ENCODE results near the gene SYAP1.
A peak's percentile ranks its signal among the peaks of the same experiment; 100 is the strongest.
"Not testable (repeated sequence)": the region's sequence is repeated elsewhere in the genome, so short reads cannot be mapped to it uniquely, and the experiment has no call there.

Gene SYAP1

GRCh38 chrX:16771483-16772398 is 52.3 kb downstream of the SYAP1 start:
- Histone ChIP-seq H3K27ac (no peak overlapping the region), H3K4me3 (no peak overlapping the region)

GRCh38 chrX:16772460-16772859 is 53.0 kb downstream of the SYAP1 start:
- Histone ChIP-seq H3K4me3 (no peak overlapping the region), H3K27ac (no peak overlapping the region)

- no peak overlapping the region for H3K4me3 ChIP-seq
Observed at GRCh38 chrX:16774746-16775145, 55.3 kb downstream of the SYAP1 start.

DNA sequence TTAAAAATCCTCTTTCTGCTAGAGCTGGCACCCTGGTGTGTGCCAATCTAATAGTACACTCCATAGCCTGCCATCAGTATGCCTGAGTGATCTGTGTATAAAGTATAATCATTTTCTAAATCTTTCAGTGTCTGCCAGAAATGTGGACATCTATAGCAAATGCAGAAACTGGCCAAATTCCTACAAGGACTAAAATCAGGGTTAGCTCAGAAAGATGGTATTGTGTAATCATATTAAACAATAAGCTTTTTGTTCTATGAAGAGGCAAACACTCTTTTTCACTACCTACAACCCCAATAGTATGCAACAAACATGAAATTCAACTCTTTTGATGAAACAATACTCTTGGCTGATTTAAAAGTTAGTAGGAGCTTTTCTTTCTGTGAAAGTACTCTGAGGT is 59.1 kb downstream of the SYAP1 start:
- H3K27ac ChIP-seq, result no peak overlapping the region
- no peak overlapping the region for H3K4me3 ChIP-seq

More at GRCh38 chrX:16774746-16775145, 55.3 kb downstream of the SYAP1 start:
- no peak overlapping the region for H3K27ac ChIP-seq

- no peak overlapping the region for H3K4me3 ChIP-seq
- no peak overlapping the region for H3K27ac ChIP-seq
Observed at GRCh38 chrX:16778993-16779392, 59.6 kb downstream of the SYAP1 start.

GRCh38 chrX:16779815-16780214 is 60.4 kb downstream of the SYAP1 start:
- H3K4me3 ChIP-seq, H3K27ac ChIP-seq: not testable (repeated sequence)

GRCh38 chrX:16783452-16783851 is 64.0 kb downstream of the SYAP1 start:
- no peak overlapping the region for H3K4me3 ChIP-seq
- no peak overlapping the region for H3K27ac ChIP-seq

GRCh38 chrX:16784440-16784839 is 65.0 kb downstream of the SYAP1 start:
- H3K27ac ChIP-seq, H3K4me3 ChIP-seq: not testable (repeated sequence)

DNA sequence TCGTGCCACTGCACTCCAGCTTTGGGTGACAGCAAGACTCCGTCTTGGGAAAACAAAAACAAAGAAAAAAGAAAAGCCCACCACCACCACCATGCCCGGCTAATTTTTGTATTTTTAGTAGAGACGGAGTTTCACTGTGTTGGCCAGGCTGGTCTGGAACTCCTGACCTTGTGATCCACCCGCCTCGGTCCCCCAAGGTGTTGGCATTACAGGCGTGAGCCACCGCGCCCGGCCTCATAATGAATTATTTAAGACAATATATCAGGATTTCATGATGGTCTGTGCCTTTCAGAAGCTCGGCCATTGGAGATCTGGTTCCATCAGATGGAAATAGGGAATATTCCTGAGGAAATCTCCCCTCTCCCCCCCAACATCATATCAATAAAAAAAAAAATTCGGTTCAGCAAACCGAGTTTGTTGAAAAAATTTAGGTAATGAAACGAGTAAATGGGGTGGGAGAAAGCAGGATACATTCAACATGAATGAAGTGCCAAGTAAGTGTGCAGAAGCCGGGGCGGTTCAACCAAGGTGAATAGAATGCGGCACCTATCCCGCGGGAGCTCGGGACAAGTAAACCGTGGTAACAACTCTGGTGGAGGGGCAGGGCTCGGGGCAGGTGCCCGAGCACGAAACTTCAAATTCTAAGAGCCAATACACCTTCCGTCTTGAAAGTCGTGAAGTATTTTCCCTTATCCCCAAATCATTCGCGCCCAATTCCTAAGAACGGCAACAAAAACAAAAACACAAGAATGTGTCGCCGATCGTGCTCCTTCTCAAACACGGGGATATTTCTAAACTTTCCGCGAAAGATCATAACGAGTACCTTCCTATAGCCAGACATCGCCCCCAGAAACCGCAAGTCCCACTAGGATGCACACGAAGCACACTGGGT is 66.1 kb downstream of the SYAP1 start:
- Histone ChIP-seq H3K4me3 (peak overlapping the region; percentile 41 to 86 (median 68)), H3K27ac (peak overlapping the region in 4 of 21 experiments; percentile 31 to 90 (median 63))

DNA sequence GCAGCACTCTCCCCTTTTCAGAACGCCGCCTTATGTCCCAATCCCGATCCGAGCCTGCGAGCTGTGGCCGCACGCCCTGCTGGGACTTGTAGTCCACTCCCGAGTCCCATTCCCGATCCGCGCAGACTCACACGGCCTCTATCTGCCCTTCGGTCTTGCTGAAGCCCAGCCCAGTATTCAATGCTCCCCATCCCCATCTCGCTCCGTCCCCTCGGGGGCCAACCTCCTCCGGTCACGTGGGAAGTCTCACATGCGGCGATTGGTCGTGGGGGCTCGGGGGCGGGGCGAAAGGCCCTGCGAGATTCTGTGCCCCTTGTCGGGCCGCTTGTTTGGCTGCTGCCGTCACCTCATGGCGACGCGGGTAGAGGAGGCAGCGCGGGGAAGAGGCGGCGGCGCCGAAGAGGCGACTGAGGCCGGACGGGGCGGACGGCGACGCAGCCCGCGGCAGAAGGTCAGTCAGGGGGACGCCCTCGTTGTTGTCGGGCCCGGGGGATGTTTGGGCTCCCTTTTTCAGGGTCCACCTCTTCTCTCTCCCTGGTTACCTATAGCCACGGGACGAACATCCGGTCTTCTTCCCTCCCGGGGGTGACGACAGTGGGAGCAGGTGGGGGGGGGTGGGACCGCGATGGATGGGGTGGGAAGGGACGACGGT is 66.9 kb downstream of the SYAP1 start, which contains the start of gene TXLNG:
TSS of gene TXLNG (plus strand) at position 328 of the 652 bp plus-strand sequence. CDS start at position 350, 22 bp downstream.
- H3K27ac ChIP-seq, result peak within 1 kb of the TSS; percentile 19 to 93 (median 83)
- H3K4me3 ChIP-seq, result peak within 1 kb of the TSS; percentile 52 to 86 (median 68)

GRCh38 chrX:16786791-16787735 is 67.7 kb downstream of the SYAP1 start:
- H3K27ac ChIP-seq, result peak overlapping the region; percentile 19 to 93 (median 83)

DNA sequence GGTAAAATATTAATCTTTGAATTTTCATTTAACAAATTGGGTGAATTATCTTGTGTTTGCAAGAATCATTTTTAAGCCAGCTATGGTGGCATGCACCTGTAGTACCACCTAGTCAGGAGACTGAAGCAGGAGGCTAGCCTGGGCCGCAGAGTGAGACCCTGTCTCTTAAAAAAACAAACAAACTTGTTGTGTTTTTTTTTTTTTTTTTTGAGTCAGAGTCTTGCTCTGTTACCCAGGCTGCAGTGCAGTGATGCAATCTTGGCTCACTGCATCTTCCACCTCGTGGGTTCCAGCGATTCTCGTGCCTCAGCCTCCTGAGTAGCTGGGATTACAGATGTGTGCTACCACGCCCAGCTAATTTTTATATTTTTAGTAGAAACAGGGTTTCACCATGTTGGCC is 69.1 kb downstream of the SYAP1 start:
- Histone ChIP-seq H3K4me3 (no peak overlapping the region), H3K27ac (no peak overlapping the region)

More at GRCh38 chrX:16786791-16787735, 67.7 kb downstream of the SYAP1 start:
- H3K4me3 ChIP-seq, result peak overlapping the region; percentile 52 to 86 (median 68)

DNA sequence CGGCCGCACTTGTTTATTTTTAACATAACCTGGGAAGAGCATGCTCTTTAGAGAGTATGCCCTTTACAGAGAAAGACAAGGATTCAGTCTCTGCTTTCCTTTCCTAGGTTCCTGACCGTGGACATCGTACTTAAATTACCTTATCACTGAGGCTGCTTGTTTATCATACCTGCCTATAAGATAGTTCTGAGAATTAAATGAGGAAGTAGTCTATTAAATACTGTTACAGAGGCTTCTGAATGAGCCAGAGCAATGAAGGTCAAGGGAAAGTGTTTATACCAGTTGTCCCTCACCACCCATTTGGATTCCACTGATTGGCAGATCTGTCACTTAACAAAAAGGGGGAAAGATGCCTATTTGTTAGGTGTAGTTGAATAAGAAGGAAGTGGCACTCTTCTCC is 76.9 kb downstream of the SYAP1 start:
- no peak overlapping the region for H3K27ac ChIP-seq
- H3K4me3 ChIP-seq, result no peak overlapping the region

- no peak overlapping the region for H3K4me3 ChIP-seq
- no peak overlapping the region for H3K27ac ChIP-seq
Observed at GRCh38 chrX:16797358-16797757, 77.9 kb downstream of the SYAP1 start.

- H3K27ac ChIP-seq, result no peak overlapping the region
- no peak overlapping the region for H3K4me3 ChIP-seq
Observed at GRCh38 chrX:16797841-16798240, 78.4 kb downstream of the SYAP1 start.

GRCh38 chrX:16804923-16805464 is 85.6 kb downstream of the SYAP1 start:
- Histone ChIP-seq H3K27ac (no peak overlapping the region), H3K4me3 (no peak overlapping the region)

GRCh38 chrX:16807548-16807947 is 88.1 kb downstream of the SYAP1 start:
- no peak overlapping the region for H3K4me3 ChIP-seq

DNA sequence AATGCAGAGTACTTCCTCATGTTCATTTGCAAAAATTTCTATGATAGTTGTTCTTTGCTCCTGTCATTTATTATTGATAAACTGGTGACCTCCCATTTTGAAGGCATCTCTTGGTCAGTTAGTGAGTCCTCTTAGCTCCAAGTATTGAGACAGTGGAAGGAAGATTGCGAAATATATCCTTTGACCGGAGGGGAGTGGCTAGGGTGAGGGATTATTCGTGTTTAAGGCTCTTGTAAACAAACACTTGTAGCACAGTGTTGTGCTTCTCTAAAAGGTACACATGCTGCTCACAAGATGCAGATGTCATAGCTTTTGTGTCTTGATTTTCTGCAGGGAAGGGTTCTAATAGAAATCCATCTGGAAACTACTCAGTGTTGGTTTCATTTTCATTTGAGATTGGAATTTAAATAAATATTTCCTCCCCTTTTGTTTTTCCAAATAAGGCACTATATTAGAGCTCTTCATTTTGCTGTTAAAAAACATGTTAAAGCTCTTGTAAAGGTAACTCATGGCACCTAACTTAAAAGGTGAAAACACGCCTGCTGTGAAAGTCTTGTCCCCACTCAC is 88.6 kb downstream of the SYAP1 start:
- no peak overlapping the region for H3K4me3 ChIP-seq

More at GRCh38 chrX:16807548-16807947, 88.1 kb downstream of the SYAP1 start:
- peak overlapping the region in 2 of 21 experiments; percentile 10 to 49 for H3K27ac ChIP-seq

More for the DNA sequence above, 88.6 kb downstream of the SYAP1 start:
- peak overlapping the region in 4 of 21 experiments; percentile 10 to 49 (median 29) for H3K27ac ChIP-seq
